22Rv1 (cell line): ENCODE measurements around the gene TMTC2.

Experiments
- ZFX ChIP-seq: fragments of 450-650 bp; IDR thresholded peaks from 2 replicates; pipeline ENCODE4 v1.6.1; 2017; ENCODE audit warnings: antibody characterized with exemption, borderline replicate concordance
- TF ChIP-seq, protein P1 (sequence below): fragments of 450-650 bp; IDR thresholded peaks from 2 replicates; pipeline ENCODE4 v1.5.1; 2017; ENCODE audit warnings: mild to moderate bottlenecking

DNA sequence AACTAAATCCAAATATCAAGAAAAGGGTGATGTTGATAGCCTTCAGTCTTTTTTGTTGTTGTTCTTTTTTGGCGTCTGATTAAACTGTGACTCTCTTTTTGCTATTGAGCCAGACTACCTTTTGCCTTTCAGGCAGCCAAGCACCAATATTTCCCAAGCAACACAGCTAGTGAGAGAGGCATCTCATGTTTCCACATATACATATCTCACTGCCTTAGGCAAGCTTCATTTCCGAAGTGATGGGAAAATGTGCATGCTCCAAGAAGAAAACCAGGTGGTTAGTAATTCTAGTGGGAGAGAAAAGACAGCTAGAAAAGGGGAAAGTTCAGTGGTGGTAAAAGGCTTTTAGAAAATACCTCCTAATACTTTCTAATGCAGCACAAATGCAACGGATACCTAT lies 277.7 kb downstream of the TMTC2 start:
- TF ChIP-seq, protein P1, sequence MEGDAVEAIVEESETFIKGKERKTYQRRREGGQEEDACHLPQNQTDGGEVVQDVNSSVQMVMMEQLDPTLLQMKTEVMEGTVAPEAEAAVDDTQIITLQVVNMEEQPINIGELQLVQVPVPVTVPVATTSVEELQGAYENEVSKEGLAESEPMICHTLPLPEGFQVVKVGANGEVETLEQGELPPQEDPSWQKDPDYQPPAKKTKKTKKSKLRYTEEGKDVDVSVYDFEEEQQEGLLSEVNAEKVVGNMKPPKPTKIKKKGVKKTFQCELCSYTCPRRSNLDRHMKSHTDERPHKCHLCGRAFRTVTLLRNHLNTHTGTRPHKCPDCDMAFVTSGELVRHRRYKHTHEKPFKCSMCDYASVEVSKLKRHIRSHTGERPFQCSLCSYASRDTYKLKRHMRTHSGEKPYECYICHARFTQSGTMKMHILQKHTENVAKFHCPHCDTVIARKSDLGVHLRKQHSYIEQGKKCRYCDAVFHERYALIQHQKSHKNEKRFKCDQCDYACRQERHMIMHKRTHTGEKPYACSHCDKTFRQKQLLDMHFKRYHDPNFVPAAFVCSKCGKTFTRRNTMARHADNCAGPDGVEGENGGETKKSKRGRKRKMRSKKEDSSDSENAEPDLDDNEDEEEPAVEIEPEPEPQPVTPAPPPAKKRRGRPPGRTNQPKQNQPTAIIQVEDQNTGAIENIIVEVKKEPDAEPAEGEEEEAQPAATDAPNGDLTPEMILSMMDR = no peak
- no peak for TF ChIP-seq ZFX
